ENCODE measurements around the gene GCC2. TPM values are rescaled to one million over a fixed set of nuclear protein-coding genes. Genes with fewer than 3 reads are reported as not detected.

Gene GCC2
- total and polyA plus RNA-seq, 2 of the 8 experiments (the other 6 are each of a cell fraction or from before 2014, with no cell fraction given), result 4.6 to 54.9 TPM

- Histone ChIP-seq H2BK120ac (replicated peaks; ENCODE audit: low read depth, low read length) (no peak overlapping the region), H2BK12ac (ENCODE audit: low read depth, low read length) (no peak overlapping the region), H2AFZ (ENCODE audit: low read length) (no peak overlapping the region), H3K79me1 (ENCODE audit: low read depth, low read length) (no peaks in the 10 kb centered on the region), H3K36me3 (ENCODE audit: control insufficient read depth in 2 of 4, insufficient read depth in 4 of 4, low read length in 3 of 4) (no peaks in the 10 kb centered on the region), H4K8ac (ENCODE audit: extremely low read depth, insufficient read depth, low read length) (no peak overlapping the region), H3K27ac (ENCODE audit: low read depth, low read length) (no peak overlapping the region), H3K9me3 (ENCODE audit: insufficient read depth in 2 of 2, low read depth in 1 of 2, low read length in 1 of 2) (no peaks in the 10 kb centered on the region), H3K4me2 (ENCODE audit: insufficient read depth in 1 of 2, low read depth in 2 of 2, low read length in 2 of 2) (no peak overlapping the region), H4K91ac (replicated peaks; ENCODE audit: insufficient read length, low read length) (no peak overlapping the region), H3K4me3 (ENCODE audit: extremely low read depth in 1 of 4, insufficient read depth in 2 of 4, low read depth in 3 of 4, low read length in 4 of 4) (no peak overlapping the region), H3K56ac (replicated peaks; ENCODE audit: insufficient read length, low read depth, low read length) (no peak overlapping the region), H3K14ac (ENCODE audit: insufficient read length) (no peak overlapping the region), H2AK5ac (ENCODE audit: low read depth, low read length) (no peak overlapping the region), H3K4ac (replicated peaks; ENCODE audit: insufficient read length, low read depth, low read length) (no peak overlapping the region), H3K18ac (ENCODE audit: extremely low read depth, low read length) (no peak overlapping the region), H2BK20ac (ENCODE audit: low read length) (no peak overlapping the region), H3K23me2 (ENCODE audit: low read depth, low read length) (no peaks in the 10 kb centered on the region), H2BK15ac (ENCODE audit: low read length) (no peak overlapping the region), H3K23ac (ENCODE audit: insufficient read length) (no peak overlapping the region), H3K27me3 (replicated peaks in 1 of 4; ENCODE audit: control insufficient read depth in 3 of 4, extremely low read depth in 1 of 4, insufficient read depth in 3 of 4, low read length in 3 of 4) (no peaks in the 10 kb centered on the region), H4K5ac (ENCODE audit: insufficient read length, low read depth, low read length) (no peak overlapping the region), H3K4me1 (replicated peaks in 1 of 4; ENCODE audit: control insufficient read depth in 3 of 4, insufficient read depth in 4 of 4, low read length in 3 of 4) (no peaks in the 10 kb centered on the region), H3K9ac (replicated peaks in 1 of 4; ENCODE audit: extremely low read depth in 1 of 4, low read depth in 3 of 4, low read length in 3 of 4) (no peak overlapping the region), H2BK5ac (ENCODE audit: low read depth, low read length) (no peak overlapping the region), H4K20me1 (replicated peaks in 1 of 2; ENCODE audit: control insufficient read depth in 1 of 2, insufficient read depth in 2 of 2, low read length in 2 of 2) (no peaks in the 10 kb centered on the region), H3K79me2 (ENCODE audit: control insufficient read depth in 1 of 2, insufficient read depth in 2 of 2, low read length in 2 of 2) (no peaks in the 10 kb centered on the region)
- FAIRE-seq (no peak), DNase-seq (ENCODE audit: low read depth in 1 of 2, low spot score in 2 of 2) (no peak)
- ChIA-PET POLR2A (ENCODE audit: partially characterized antibody) (no interaction called here), CTCF (ENCODE audit: partially characterized antibody) (interaction anchor here (1.5 kb wide), 1 partner anchor 14 kb away, joined by 4 read pairs; no protein-coding TSS in a partner anchor)
- WGBS, 2 experiments (ENCODE audit: extremely low coverage in 1 of 2, insufficient coverage in 1 of 2, insufficient read length in 1 of 2, insufficient replicate concordance in 2 of 2, low coverage in 1 of 2, low lambda C conversion rate in 2 of 2, missing lambda C conversion rate in 1 of 2), result 87% methylated on average over 2 of the region's 2 CpGs; no CpG with 5 or more reads in 1 of the 2 experiments
- TF ChIP-seq RBBP5 (IDR thresholded peaks at IDR 0.05; ENCODE audit: borderline replicate concordance, low read depth, low read length) (no peak), JUN (IDR thresholded peaks at IDR 0.05; ENCODE audit: low read depth, low read length) (no peak), TAF1 (IDR thresholded peaks at IDR 0.05; ENCODE audit: low read depth, low read length) (no peak), RXRA (IDR thresholded peaks at IDR 0.05; ENCODE audit: insufficient read depth, low read depth, low read length) (no peak), MAFK (IDR thresholded peaks at IDR 0.05; ENCODE audit: low read depth, low read length) (no peak), CTBP2 (IDR thresholded peaks at IDR 0.05; ENCODE audit: borderline replicate concordance, insufficient read depth, insufficient read length, low read length) (no peak), RNF2 (IDR thresholded peaks at IDR 0.05; ENCODE audit: borderline replicate concordance, low read depth, low read length, missing control alignments, poor library complexity, severe bottlenecking) (no peak), SIX5 (IDR thresholded peaks at IDR 0.05; ENCODE audit: low read depth, low read length) (no peak), BACH1 (IDR thresholded peaks at IDR 0.05; ENCODE audit: low read length) (no peak), SIRT6 (IDR thresholded peaks at IDR 0.05; ENCODE audit: low read length) (no peak), SP4 (IDR thresholded peaks at IDR 0.05; ENCODE audit: low read length) (no peak), E2F6 (IDR thresholded peaks at IDR 0.05) (no peak), ASH2L (IDR thresholded peaks at IDR 0.05; ENCODE audit: low read length) (no peak)
These were observed 20.6 kb upstream of the GCC2 start for GRCh38 chr2:108428286-108429009.
